AG04449 (cell line): ENCODE measurements around the gene SUN5.

Source experiments
- CTCF ChIA-PET: fragments of 350-600 bp; formaldehyde crosslinking; extraction: SDS; loops from one replicate; lab custom pipeline; 2021; ENCODE audit warnings: antibody characterized with exemption; lab: Yijun Ruan, JAX
- POLR2A ChIA-PET: fragments of 400-600, 350-600 bp; formaldehyde crosslinking; extraction: SDS; loops from one replicate; lab custom pipeline; 2020; ENCODE audit warnings: antibody characterized with exemption, inconsistent platforms; lab: Yijun Ruan, JAX
- DNase-seq: peaks from one replicate; pipeline ENCODE4 v3.0.0-alpha.2; 2010; ENCODE audit warnings: low read depth, low spot score
- H3K4me3 ChIP-seq: 2 replicates; pipeline ENCODE4 v1.5.1; 2011; ENCODE audit warnings: low read depth, mild to moderate bottlenecking, control low read depth, low read length
- CTCF ChIP-seq: IDR thresholded peaks from one replicate; pipeline ENCODE4 v1.5.1; 2011; ENCODE audit warnings: mild to moderate bottlenecking, moderate library complexity, low read length, control low read depth, inconsistent platforms; ENCODE audit not compliant: insufficient read depth; ENCODE audit errors: missing control alignments

The SUN5 gene

GRCh38 chr20:33020278-33021161 is 16.3 kb upstream of the SUN5 start:
- no peak for TF ChIP-seq CTCF
- POLR2A ChIA-PET, result no interaction called here
- DNase-seq, result no peak
- CTCF ChIA-PET, result no interaction called here
- no peak overlapping the region for H3K4me3 ChIP-seq

GRCh38 chr20:33019465-33020277 is 15.4 kb upstream of the SUN5 start:
- H3K4me3 ChIP-seq, result no peak overlapping the region
- DNase-seq, result no peak
- TF ChIP-seq CTCF, result no peak
- ChIA-PET POLR2A (no interaction called here), CTCF (no interaction called here)

GRCh38 chr20:33018169-33018931 is 14.1 kb upstream of the SUN5 start:
- TF ChIP-seq CTCF, result no peak
- POLR2A ChIA-PET, result no interaction called here
- CTCF ChIA-PET, result no interaction called here
- no peak overlapping the region for H3K4me3 ChIP-seq
- no peak for DNase-seq

- no peak overlapping the region for H3K4me3 ChIP-seq
- ChIA-PET POLR2A (no interaction called here), CTCF (no interaction called here)
- no peak for TF ChIP-seq CTCF
- no peak for DNase-seq
Measured at GRCh38 chr20:33017542-33017941, 13.3 kb upstream of the SUN5 start.

GRCh38 chr20:33016581-33017109 is 12.4 kb upstream of the SUN5 start:
- ChIA-PET CTCF (no interaction called here), POLR2A (no interaction called here)
- no peak for DNase-seq
- no peak overlapping the region for H3K4me3 ChIP-seq
- no peak for TF ChIP-seq CTCF
